Middle frontal gyrus (tissue), 1 donor: ENCODE results near the gene SLC1A7.

Source experiments
- DNase-seq: peaks from one replicate; pipeline ENCODE4 v3.0.0-alpha.2; 2015; ENCODE audit warnings: low spot score; ENCODE audit errors: extremely low spot score

Gene SLC1A7

DNA sequence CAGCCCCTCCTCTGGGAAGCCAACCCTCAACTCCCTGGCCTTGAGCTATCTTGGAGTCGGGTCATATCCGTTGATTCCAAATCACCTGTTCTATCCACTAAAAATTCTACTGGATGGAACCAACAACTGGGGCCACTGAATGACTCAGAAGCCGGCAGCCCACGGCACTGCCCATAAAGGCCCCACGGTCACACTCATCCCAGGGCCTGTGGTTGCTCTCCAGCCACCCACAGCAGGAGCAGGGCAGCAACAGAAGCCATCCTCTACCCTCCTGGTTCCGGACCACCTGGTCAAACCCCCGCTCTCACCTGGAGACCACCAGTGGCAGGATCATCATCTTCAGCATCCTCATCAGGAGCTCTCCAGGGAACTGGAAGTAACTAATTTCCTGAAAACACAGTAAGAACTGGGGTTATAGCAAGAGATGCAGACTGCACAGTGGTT, 8.4 kb downstream of the SLC1A7 start:
- no peak for DNase-seq

DNA sequence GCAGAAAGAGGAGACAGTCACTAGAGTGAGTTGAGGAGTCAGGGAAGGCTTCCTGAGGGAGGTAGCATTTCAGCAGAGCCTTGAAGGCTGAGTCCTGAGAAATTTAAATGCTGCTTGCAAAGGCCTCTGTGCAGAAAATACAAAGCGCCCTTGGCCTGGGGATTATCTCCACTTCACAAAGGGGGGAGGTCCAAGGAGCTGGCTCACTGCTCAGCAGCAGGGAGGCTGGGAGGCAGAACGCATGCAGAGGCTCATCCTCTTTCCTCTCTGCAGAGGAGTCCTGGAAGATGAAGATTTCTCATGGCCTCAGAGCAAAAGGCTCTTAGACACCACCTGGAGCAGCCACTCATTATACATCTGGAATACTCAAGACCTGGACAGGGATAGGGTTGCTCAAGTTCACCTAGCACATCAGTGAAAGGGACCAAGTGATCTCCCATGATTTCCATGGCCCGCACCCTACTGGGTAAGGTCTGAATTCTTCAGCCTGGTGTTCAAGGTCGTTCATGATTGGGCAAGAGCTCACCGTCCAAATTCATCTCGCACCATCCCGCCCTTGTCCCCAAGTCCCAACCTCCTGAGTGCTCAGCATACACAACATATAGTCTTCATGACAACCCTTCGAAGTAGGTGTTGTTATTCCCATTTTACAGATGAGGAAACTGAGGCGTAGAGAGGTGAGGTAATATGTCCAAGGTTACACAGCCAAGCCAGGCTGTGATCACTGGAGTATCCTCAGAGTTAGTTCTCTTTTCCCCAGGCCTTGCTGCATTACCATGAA, 9.0 kb downstream of the SLC1A7 start:
- DNase-seq = no peak

- DNase-seq = no peak
Observed at GRCh38 chr1:53132176-53132575, 10.3 kb downstream of the SLC1A7 start.

DNA sequence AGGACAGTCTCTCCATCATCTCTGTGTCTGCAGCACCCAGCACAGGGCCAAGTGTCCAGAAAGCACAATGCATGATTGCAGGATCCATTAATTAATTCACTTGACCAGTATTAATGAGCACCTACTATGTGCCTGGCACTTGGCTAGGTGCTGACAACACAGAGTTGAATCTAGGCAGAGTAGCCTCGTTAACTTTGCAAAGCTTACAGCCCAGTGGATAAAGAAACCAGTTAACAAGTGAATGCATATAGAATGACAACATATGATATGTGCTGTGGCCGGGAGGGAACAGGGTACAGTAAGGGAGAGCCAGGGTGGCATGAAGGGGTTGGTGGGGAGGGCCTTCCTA, 10.9 kb downstream of the SLC1A7 start:
- no peak for DNase-seq

- DNase-seq = no peak
Observed at GRCh38 chr1:53130878-53131589, 11.4 kb downstream of the SLC1A7 start.

DNA sequence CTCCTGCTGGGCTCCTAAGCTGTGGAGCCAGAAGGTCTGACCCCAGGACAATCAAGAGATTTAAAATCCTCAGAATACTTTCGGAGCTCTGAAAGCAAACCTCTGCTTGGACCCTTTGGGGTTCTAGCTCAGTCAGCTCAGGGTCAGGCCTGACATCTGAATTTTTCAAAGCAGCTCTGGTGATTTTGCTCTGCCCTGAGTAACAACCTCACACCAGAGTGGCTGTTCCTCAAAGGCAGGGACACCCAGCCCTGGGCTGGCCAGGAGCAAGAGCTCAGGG, 11.9 kb downstream of the SLC1A7 start:
- DNase-seq = no peak

DNA sequence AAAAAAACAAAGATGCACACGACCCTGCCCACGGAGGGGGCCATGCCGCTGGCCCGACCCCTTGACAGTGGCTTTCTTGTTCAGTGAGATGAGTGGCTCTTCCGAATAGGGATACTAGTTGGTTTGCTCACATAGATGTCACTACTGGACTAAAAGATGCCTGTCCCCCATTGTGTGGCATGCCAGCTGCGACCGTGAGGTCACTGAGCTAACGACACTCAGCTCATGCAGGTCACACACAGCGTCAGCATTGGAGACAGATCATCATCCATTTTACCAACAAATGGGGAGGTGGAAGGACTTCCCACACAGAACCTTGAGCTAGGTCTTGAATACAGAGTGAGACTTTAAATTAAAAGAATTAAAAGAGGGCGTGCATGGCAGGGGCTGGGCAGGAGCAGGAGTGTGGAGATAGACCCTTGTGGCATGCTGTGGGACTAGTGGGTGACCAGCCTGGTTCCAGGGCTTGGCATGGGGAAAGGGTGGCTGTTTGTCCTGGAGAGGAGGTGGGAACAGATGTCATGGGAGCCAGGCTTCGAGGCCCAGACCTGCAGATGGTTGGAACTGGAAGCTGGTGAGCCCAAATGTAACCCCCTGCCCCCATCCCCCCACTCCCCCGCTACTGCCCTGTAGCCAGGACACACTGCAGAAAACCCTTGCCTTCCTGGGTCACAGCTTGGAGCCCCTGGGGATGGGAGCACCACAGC, 12.4 kb downstream of the SLC1A7 start:
- DNase-seq = no peak

GRCh38 chr1:53128401-53128800, 14.0 kb downstream of the SLC1A7 start:
- no peak for DNase-seq

DNA sequence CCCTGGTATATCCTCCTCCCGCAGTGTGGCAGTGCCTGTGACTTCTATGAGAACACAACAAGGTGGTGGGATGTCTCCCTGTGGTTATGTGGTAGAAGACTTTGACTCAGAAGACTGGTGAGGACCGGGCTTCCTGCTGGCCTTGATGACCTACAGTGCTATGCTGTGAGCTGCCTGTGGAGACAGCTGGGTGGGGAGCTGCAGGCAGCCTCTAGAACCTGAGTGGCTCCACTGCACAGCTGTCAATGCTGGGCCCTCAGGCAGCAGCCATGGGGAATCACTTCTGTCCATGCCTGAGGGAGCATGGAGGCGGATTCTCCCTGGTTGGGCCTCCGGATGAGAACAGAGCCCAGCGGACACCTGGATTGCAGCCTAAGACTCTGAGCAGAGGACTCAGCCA, 14.9 kb downstream of the SLC1A7 start:
- DNase-seq = no peak

DNA sequence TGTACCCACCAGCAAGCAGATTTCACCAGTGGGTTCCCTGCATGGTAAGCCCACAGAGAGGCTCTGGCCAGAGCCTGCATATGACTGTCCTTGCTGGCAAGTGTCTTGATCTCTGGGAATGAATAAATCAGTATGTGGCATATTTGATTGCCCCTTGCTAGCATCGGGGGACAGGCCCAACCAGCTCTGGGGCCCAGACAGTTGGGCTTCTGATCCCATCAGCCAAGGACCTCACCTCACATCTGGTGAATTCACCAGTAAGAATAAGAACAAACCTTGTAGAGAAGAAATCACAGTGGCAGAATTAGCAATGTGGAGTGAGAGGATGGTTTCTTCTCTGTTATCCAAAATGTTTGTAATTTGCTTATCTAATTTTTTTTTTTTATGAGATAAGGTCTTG, 15.9 kb downstream of the SLC1A7 start:
- DNase-seq = no peak

DNA sequence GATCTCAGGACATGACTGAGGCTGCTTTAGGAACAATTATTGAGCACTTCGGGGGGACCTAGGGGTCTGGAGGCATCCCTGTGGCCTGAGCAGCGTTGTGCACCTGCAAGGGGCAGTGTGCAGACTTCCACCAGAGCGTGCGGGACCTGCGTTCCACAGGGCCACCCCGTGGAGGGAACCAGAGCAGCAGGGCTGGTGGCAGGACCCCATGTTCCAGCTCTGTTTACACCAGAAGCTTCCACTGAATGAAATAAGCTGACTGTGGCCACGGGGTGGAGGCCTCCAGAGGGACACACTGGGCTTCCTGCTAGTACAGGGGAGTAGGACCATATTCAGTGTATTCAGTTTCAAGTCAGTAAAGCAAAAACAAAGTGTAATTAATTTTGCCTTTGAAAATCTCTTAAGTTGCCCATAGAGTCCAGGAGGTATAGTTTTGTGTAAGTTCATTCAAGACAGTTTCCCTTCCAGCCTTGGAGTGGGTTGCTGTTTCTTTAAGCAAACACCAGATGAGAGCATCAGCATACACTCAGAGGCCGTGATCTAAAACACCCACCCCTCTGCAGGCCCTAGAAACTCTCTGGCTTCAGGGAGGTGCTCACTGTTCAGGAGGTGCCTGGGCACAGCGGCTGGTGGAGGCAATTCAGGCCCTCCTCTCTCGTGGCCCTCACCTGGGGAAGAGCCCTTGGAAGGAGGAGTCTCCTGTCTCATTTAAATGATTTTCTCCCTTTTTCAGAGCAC, 16.6 kb downstream of the SLC1A7 start:
- no peak for DNase-seq

DNA sequence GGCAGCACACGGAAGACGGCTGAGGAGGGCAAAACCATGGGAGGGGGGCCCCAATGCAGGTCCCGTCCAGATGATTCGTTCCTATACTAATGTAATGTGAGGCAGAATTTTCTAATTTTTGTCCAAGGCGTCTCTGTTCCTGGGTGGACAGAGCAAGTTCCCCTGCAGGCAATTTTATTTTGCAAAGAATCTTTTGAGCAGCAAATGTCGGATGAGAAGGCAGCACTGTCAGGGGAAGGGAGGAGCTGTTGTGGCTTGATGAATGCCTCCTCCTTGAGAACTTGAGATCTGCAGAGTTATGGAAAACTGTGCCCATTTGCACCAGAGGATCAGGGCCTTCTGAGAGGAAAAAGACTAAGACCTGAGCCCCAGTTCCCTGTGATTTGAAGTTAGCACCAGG, 17.3 kb downstream of the SLC1A7 start:
- DNase-seq = no peak

DNA sequence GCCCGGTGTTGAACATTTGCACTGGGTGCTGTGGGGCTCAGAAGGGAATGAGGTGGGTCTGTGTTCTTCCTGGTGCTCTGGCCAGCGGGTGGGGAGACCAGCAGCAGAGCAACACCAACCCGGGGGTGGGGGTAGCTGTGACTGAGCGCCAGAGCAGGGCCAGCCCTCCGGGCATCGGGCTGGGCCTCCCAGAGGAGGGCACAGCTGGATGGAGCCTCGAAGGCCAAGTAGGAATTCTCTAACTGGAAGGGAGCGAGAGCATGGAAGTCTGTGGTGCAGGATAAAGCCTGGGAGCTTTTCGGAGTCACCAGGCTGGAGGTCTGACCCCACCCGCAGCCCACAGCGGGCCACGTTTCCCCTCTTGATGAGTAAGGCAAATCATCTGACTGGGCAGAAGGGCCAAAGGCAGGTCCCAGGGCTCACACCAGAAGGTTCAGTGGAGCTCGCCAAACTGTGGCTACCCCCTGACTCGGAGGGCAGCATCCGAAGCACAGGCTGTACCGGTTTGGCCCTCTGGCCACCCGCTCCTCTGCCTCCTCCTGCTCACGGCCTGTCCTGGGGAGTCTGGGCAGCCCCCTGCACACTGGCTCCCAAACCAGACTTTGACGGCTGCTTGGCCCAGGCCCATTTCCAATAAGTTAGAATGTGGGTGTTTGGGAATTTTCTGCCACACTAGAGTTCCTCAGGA, 18.8 kb downstream of the SLC1A7 start:
- no peak for DNase-seq

- DNase-seq = no peak
Observed at GRCh38 chr1:53122961-53123413, 19.5 kb downstream of the SLC1A7 start.

- no peak for DNase-seq
Observed at GRCh38 chr1:53122201-53122885, 20.1 kb downstream of the SLC1A7 start.

DNA sequence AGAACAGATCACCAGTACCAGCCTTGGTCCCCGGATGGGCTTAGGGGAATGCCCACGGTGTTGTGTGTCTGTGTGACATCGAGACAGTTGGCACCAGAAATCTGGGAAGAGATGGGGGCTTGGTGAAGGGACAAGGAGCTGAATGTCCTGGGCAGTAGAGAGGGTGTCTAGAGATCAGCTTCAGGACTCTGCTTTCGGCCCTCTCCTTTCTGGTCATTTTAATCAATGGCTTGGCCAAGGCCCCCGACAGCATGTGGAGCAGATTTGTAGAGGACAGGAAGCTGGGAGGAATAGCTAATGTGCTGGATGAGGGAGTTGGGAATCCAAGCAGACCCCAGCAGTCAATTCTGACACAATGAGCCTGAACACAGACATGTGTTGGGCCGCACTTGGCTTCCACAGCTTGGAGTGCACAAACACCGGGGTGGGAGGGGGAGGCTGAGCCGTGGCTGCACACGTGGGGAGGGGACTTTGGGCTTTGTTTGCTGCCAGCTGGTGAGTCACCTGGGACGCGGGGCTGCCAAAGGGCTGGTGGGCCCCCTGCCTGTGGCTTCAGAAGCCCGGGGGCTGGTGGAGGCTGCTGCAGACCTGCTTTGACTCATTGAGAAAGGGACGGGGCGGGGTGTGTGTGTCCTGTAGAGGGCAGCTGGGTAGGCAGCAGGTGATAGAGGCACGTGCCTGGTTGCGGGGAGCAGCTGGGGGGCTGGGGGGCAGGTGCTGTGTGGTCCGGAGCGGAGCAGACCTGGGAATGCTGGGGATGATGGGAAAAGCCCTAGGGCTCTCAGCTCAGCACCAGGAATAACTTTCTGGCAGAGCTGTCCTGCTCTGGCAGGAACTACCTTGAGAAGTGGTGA, 20.9 kb downstream of the SLC1A7 start:
- no peak for DNase-seq

DNA sequence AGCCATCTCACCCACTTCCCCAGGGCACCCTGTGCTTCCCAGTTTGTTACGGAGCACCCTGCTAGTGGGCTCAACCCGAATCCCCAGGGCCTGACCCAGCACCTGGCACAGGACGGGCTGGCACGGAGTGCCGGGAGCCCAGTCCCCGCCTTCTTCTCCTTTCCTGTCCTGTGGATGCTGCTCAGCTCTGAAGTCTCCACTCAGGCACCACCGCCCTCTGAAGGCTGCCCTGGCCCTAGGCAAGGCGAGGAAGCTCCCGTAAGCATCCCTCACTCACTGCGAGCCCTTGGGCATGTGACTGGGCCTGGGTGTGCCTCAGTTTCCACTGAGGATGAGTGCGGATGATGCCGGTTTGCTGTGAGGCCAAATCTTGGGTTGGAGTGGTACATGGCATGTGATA, 21.8 kb downstream of the SLC1A7 start:
- DNase-seq = no peak

GRCh38 chr1:53117836-53118235, 24.6 kb downstream of the SLC1A7 start:
- no peak for DNase-seq

GRCh38 chr1:53116933-53117600, 25.4 kb downstream of the SLC1A7 start:
- no peak for DNase-seq
